CD14-positive monocyte (primary cell): ENCODE measurements around the gene SPTBN2. TPM values are rescaled to one million over a fixed set of nuclear protein-coding genes. Genes with fewer than 3 reads are reported as not detected.

ENCODE experiments used
- DNase-seq, 3 donors: peaks; one replicate each; pipeline ENCODE4 v3.0.0-alpha.2; 2011 to 2022
- H2AFZ ChIP-seq: 2 replicates; pipeline ENCODE4 v1.6.0; 2012; ENCODE audit warnings: mild to moderate bottlenecking, low read depth, low read length, inconsistent platforms; ENCODE audit not compliant: insufficient read depth, poor library complexity, severe bottlenecking
- H3K27ac ChIP-seq, 2 donors: 1 replicate in 1 of 2; 2 replicates in 1 of 2; pipeline ENCODE4 v1.5.1; 2012 to 2013; ENCODE audit warnings: low read length in 2 of 2, control low read depth in 1 of 2, inconsistent platforms in 1 of 2, low read depth in 1 of 2, mild to moderate bottlenecking in 1 of 2
- H3K27me3 ChIP-seq, 2 donors: one replicate each; pipeline versions ENCODE4 v1.6.0 to v1.6.1; 2011 to 2013; ENCODE audit warnings: low read length in 2 of 2; ENCODE audit not compliant: control insufficient read depth in 2 of 2, insufficient read depth in 2 of 2
- H3K36me3 ChIP-seq, 2 donors: replicated peaks in 1 of 2; 1 replicate in 1 of 2; 2 replicates in 1 of 2; pipeline versions ENCODE4 v1.5.1 to v1.6.1; 2012 to 2013; ENCODE audit warnings: low read length in 2 of 2, control low read depth in 1 of 2, inconsistent platforms in 1 of 2, mild to moderate bottlenecking in 1 of 2; ENCODE audit not compliant: insufficient read depth in 2 of 2, control insufficient read depth in 1 of 2
- H3K4me1 ChIP-seq, 2 donors: 1 replicate in 1 of 2; 2 replicates in 1 of 2; pipeline versions ENCODE4 v1.5.1 to v1.6.1; 2012 to 2013; ENCODE audit warnings: low read length in 2 of 2, control low read depth in 1 of 2, inconsistent platforms in 1 of 2, mild to moderate bottlenecking in 1 of 2, moderate library complexity in 1 of 2; ENCODE audit not compliant: insufficient read depth in 2 of 2, control insufficient read depth in 1 of 2
- H3K4me2 ChIP-seq: replicated peaks from 2 replicates; pipeline ENCODE3; 2012; ENCODE audit warnings: low read length, moderate library complexity, mild to moderate bottlenecking; ENCODE audit not compliant: poor library complexity, severe bottlenecking; ENCODE audit errors: extremely low read depth
- H3K4me3 ChIP-seq, 3 experiments: fragments of 200-600 bp in 1 of 3; sonication (generic) in 1 of 3; replicated peaks in 1 of 3; 1 replicate in 2 of 3; 2 replicates in 1 of 3; pipeline ENCODE4 v1.5.1; 2011 to 2013; ENCODE audit warnings: low read length in 3 of 3, mild to moderate bottlenecking in 3 of 3, control low read depth in 2 of 3, low read depth in 2 of 3, inconsistent platforms in 1 of 3, moderate library complexity in 1 of 3
- H3K79me2 ChIP-seq: 2 replicates; pipeline ENCODE4 v1.6.0; 2012; ENCODE audit warnings: mild to moderate bottlenecking, control low read depth, inconsistent platforms, low read length, moderate library complexity; ENCODE audit not compliant: insufficient read depth
- H3K9ac ChIP-seq: 2 replicates; pipeline ENCODE4 v1.6.0; 2017; ENCODE audit warnings: low read length, mild to moderate bottlenecking; ENCODE audit not compliant: insufficient read depth, poor library complexity, severe bottlenecking
- H3K9me3 ChIP-seq, 2 donors: replicated peaks in 1 of 2; 1 replicate in 1 of 2; 2 replicates in 1 of 2; pipeline versions ENCODE4 v1.5.1 to v1.6.1; 2012 to 2013; ENCODE audit warnings: low read length in 2 of 2, control low read depth in 1 of 2; ENCODE audit not compliant: control insufficient read depth in 1 of 2, insufficient read depth in 1 of 2
- H4K20me1 ChIP-seq: 2 replicates; pipeline ENCODE4 v1.6.0; 2012; ENCODE audit warnings: mild to moderate bottlenecking, low read length, control low read depth, moderate library complexity; ENCODE audit not compliant: insufficient read depth
- H3K27ac Mint-ChIP-seq, 7 donors: one replicate each; pipeline ENCODE4 v1.8.0; 2020; ENCODE audit warnings: mild to moderate bottlenecking in 7 of 7, mixed read lengths in 7 of 7, moderate library complexity in 6 of 7, inconsistent platforms in 2 of 7
- H3K27me3 Mint-ChIP-seq, 3 donors: one replicate each; pipeline ENCODE4 v1.8.0; 2021 to 2022; ENCODE audit warnings: low read depth in 3 of 3, mild to moderate bottlenecking in 3 of 3, mixed read lengths in 3 of 3, moderate library complexity in 3 of 3, inconsistent platforms in 1 of 3
- H3K36me3 Mint-ChIP-seq, 2 donors: one replicate each; pipeline ENCODE4 v1.8.0; 2020; ENCODE audit warnings: mixed read lengths in 2 of 2, inconsistent platforms in 1 of 2, mild to moderate bottlenecking in 1 of 2
- H3K4me1 Mint-ChIP-seq: one replicate; pipeline ENCODE4 v1.8.0; 2020; ENCODE audit warnings: mild to moderate bottlenecking, mixed read lengths
- H3K4me3 Mint-ChIP-seq, 2 donors: one replicate each; pipeline ENCODE4 v1.8.0; 2020; ENCODE audit warnings: mild to moderate bottlenecking in 2 of 2, mixed read lengths in 2 of 2, moderate library complexity in 1 of 2
- H3K9me3 Mint-ChIP-seq, 7 donors: one replicate each; pipeline ENCODE4 v1.8.0; 2020 to 2022; ENCODE audit warnings: mixed read lengths in 7 of 7, mild to moderate bottlenecking in 6 of 7, moderate library complexity in 6 of 7, inconsistent platforms in 2 of 7
- WGBS: methylation state at CpG from one replicate; pipeline ENCODE4 v1.1.5; 2013; ENCODE audit warnings: missing lambda C conversion rate; ENCODE audit not compliant: insufficient coverage; 5-methylcytosine and 5-hydroxymethylcytosine counted together
- intact Hi-C, 2 donors: fragments of 100-400 bp; cut with micrococcal nuclease; formaldehyde crosslinking; loops; one replicate each; pipeline versions ENCODE4 v1.15.0 to v1.15.1; 2023
- polyA plus RNA-seq, 3 donors: library from polyadenylated mRNA; depleted of rRNA in 1 of 3; unstranded in 2 of 3; stranded (reverse) in 1 of 3; fragments of 300-500 nt in 2 of 3; fragments of >200 nt in 1 of 3; fragmentation: Illumina TruSeq in 2 of 3; gene quantifications; 1 replicate in 2 of 3; 2 replicates in 1 of 3; pipeline ENCODE4 v1.2.3, GENCODE V29; 2012 to 2021
- TF ChIP-seq, protein P1 (sequence below): fragments of 200-600 bp; IDR thresholded peaks from one replicate; pipeline ENCODE4 v1.8.0; 2022; ENCODE audit warnings: antibody characterized with exemption, mild to moderate bottlenecking

SPTBN2 gene
- polyA plus RNA-seq, 3 donors, result not detected

DNA sequence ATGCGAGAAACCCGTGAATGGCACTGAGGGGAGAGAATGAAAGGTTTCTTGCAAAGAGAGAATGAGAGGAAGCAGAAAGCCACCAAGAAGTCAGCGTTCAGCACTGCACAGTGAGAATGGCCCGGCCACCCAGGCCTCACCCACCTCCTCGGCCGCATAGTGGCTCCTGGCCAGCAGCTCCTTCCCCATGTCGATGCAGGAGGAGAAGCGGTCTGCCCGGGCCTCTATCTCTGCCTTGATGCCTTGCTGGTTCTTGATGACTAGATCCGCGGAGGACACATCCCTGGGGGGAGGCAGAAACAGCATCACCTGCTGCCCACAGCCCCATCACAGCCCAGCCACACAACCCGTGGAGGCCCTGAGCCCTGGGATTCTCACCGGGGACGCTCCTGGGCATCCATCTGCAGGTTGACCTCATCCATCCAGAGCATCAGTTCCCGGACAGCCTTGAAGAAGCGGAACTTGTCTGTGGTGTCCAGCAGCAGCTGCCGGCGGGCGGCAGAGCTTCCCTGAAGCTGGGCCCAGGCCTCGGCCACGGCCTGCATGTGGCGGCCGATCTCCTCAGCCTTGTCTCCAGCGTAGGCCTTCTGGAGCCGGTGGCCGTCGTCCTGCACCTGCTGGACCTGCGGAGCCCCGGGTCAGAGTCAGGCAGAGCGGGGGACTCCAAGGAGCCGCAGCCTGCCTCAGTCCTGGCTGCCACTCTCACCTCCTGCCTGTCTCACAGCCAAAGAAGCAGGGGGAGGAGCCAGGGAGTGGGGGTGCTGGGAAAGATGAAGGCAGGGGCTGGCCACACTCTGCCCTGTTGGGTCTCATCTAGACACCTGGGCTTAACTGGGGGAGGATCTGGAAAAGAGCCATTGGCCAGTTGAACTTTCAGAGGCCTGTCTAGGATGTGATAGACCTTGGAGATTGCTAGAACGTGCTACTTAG lies 39.1 kb downstream of the SPTBN2 start:
- H3K9me3 Mint-ChIP-seq, result no peaks in the 10 kb centered on the region
- H3K9ac ChIP-seq, result no peak overlapping the region
- intact Hi-C loops, result loop anchor here (5.0 to 10.0 kb wide), 2 partner anchors 285 to 288 kb away; partner anchors contain the start of gene C11orf86 (in 1 of the 2)
- no peaks in the 10 kb centered on the region for H3K36me3 Mint-ChIP-seq
- no peaks in the 10 kb centered on the region for H3K79me2 ChIP-seq
- no peak overlapping the region for H2AFZ ChIP-seq
- no peak overlapping the region for H3K27ac ChIP-seq
- H3K27ac Mint-ChIP-seq, result no peak overlapping the region
- DNase-seq, result no peak
- H3K4me1 ChIP-seq, result no peaks in the 10 kb centered on the region
- H3K27me3 Mint-ChIP-seq, result peaks cover 0 to 4% (median 1%) of the 10 kb centered on the region in 3 donors
- 93% methylated on average over 24 of the region's 32 CpGs for WGBS
- no peak overlapping the region for H3K4me3 ChIP-seq
- H3K27me3 ChIP-seq, result no peaks in the 10 kb centered on the region
- no peaks in the 10 kb centered on the region for H3K36me3 ChIP-seq
- no peaks in the 10 kb centered on the region for H4K20me1 ChIP-seq
- H3K4me2 ChIP-seq, result no peak overlapping the region
- TF ChIP-seq, protein P1, sequence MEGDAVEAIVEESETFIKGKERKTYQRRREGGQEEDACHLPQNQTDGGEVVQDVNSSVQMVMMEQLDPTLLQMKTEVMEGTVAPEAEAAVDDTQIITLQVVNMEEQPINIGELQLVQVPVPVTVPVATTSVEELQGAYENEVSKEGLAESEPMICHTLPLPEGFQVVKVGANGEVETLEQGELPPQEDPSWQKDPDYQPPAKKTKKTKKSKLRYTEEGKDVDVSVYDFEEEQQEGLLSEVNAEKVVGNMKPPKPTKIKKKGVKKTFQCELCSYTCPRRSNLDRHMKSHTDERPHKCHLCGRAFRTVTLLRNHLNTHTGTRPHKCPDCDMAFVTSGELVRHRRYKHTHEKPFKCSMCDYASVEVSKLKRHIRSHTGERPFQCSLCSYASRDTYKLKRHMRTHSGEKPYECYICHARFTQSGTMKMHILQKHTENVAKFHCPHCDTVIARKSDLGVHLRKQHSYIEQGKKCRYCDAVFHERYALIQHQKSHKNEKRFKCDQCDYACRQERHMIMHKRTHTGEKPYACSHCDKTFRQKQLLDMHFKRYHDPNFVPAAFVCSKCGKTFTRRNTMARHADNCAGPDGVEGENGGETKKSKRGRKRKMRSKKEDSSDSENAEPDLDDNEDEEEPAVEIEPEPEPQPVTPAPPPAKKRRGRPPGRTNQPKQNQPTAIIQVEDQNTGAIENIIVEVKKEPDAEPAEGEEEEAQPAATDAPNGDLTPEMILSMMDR, result no peak
- H3K9me3 ChIP-seq, result no peaks in the 10 kb centered on the region
- H3K4me3 Mint-ChIP-seq, result no peak overlapping the region
- H3K4me1 Mint-ChIP-seq, result peaks cover 2% of the 10 kb centered on the region

DNA sequence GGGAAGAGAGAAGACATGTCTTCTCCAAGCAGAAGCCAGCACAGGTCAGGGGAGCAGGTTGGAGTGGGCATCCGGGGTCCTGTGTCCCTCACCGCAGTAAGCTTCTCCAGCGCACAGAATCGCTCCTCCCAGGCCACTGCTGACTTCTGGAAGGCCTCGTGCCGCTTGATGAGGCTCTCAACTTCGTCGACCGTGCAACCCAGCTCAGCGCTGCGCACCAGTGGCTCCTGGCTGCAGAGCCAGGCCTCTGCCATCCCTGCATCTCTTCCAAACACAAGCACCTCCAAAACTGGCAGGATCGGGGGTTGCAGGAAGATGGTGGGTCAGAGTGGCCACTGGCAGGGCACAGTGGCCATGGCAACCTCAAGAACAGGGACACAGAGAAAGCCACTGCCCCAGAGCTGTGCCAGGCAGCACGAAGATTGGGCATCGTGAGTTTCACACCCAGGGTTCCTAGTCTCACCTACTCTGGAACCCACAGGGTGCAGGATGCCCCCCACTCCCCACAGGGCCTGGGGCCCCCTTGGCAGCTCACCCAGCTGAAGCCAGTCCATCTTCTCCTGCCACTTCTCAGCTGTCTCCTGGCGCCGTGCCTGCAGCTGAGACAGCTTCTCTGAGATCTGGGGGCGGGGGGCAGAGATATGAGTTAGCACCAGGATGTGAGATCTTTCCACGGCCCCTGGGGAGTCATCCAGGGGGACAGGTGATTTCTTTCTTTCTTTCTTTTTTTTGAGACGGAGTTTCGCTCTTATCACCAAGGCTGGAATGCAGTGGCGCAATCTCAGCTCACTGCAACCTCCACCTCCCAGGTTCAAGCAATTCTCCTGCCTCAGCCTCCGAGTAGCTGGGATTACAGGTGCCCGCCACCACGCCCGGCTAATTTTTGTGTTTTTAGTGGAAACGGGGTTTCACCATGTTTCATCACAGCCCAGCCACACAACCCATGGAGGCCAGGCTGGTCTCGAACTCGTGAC lies 40.2 kb downstream of the SPTBN2 start:
- no peak overlapping the region for H2AFZ ChIP-seq
- H3K36me3 Mint-ChIP-seq, result no peaks in the 10 kb centered on the region
- WGBS, result 91% methylated on average over 19 of the region's 28 CpGs
- H3K4me3 Mint-ChIP-seq, result no peak overlapping the region
- H3K9me3 ChIP-seq, result no peaks in the 10 kb centered on the region
- H3K27me3 Mint-ChIP-seq, result peaks cover 0 to 4% (median 0%) of the 10 kb centered on the region in 3 donors
- TF ChIP-seq, protein P1, result no peak
- no peak overlapping the region for H3K9ac ChIP-seq
- H3K4me3 ChIP-seq, result no peak overlapping the region
- intact Hi-C loops, result loop anchor here in 1 of 2 donors (5.0 kb wide), 1 partner anchor 287 kb away; no protein-coding TSS in a partner anchor
- H3K9me3 Mint-ChIP-seq, result no peaks in the 10 kb centered on the region
- H3K36me3 ChIP-seq, result no peaks in the 10 kb centered on the region
- DNase-seq, result no peak
- H3K4me2 ChIP-seq, result no peak overlapping the region
- H3K79me2 ChIP-seq, result no peaks in the 10 kb centered on the region
- H3K27me3 ChIP-seq, result no peaks in the 10 kb centered on the region
- H4K20me1 ChIP-seq, result no peaks in the 10 kb centered on the region
- no peaks in the 10 kb centered on the region for H3K4me1 ChIP-seq
- no peak overlapping the region for H3K27ac ChIP-seq
- H3K4me1 Mint-ChIP-seq, result no peaks in the 10 kb centered on the region
- no peak overlapping the region for H3K27ac Mint-ChIP-seq
